Measurements from ENCODE around the gene LYZL1.
"Not testable (repeated sequence)": the region's sequence is repeated elsewhere in the genome, so short reads cannot be mapped to it uniquely, and the experiment has no call there.

LYZL1 gene

DNA sequence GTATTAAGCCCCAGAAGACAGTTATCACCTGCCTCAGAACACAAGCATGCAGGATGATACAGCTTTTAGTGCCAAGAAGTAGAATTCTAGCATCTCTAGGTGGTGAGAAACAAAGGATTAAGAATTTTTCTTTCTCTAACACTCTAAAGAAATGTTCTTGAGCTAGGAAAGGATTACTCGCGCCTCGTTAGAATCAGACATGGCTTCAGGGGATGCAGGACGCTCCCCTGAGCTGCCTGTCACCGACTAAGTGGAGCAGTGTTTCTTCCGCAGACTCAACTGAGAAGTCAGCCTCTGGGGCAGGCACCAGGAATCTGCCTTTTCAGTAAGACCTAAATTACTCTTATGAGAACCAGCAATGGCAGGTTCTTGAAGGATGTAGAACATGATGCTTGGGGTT, at the start of gene LYZL1:
Gene LYZL1 (plus strand): TSS at position 165 of the 400 bp plus-strand sequence. CDS start 2,798 bp downstream, outside the sequence.
- DNase-seq (ENCODE audit: low read depth, low spot score) = not testable (repeated sequence)

- no peak for DNase-seq (ENCODE audit: low read depth, low spot score)
Observed at GRCh38 chr10:29239569-29240472, 49.0 kb upstream of the LYZL1 start.

- DNase-seq (ENCODE audit: low read depth, low spot score) = no peak
Observed at GRCh38 chr10:29240986-29241660, 47.7 kb upstream of the LYZL1 start.

DNA sequence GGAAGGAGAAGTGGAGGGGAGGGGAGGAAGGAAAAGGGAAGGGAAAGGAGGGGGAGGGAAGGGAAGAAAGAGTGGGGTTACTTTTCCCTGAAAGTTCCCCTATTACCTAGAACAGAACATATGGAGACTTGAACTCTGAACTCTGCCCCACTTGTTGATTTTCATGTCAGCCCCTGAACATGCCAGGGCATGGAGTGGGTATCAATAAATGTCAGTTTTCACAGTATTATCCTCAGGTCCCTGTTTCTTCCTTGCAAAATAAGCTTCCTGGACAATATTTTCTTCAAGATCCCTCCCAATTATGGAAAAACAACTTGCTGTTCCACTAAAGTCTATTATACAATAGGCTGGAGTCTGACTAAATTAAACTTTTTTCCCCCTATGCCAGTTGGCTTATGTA, 46.9 kb upstream of the LYZL1 start:
- no peak for DNase-seq (ENCODE audit: low read depth, low spot score)

- DNase-seq (ENCODE audit: low read depth, low spot score) = no peak
Observed at GRCh38 chr10:29243066-29243465, 45.8 kb upstream of the LYZL1 start.

DNA sequence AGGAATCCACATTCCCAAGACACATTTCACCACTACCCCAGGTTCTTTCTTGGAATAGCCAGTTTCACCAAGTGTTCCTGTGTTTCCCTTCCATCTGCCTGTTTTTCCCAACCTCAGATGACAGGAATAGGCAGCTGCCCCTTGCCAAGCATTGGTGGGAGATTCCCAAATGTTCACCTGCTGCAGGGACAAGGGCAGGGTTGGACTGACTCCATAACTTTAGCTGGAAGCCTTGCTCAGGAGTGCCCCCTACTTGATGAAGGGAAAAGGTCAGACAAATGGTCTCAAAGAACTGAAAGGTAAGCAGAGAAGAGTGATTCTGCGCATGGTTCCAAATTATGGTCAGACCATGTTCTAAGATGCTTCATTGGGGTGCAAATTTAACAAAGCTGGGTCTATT, 45.1 kb upstream of the LYZL1 start:
- DNase-seq (ENCODE audit: low read depth, low spot score) = no peak

- no peak for DNase-seq (ENCODE audit: low read depth, low spot score)
Observed at GRCh38 chr10:29244978-29245377, 43.9 kb upstream of the LYZL1 start.

GRCh38 chr10:29245476-29245875, 43.4 kb upstream of the LYZL1 start:
- no peak for DNase-seq (ENCODE audit: low read depth, low spot score)

- no peak for DNase-seq (ENCODE audit: low read depth, low spot score)
Observed at GRCh38 chr10:29246449-29246848, 42.4 kb upstream of the LYZL1 start.

DNA sequence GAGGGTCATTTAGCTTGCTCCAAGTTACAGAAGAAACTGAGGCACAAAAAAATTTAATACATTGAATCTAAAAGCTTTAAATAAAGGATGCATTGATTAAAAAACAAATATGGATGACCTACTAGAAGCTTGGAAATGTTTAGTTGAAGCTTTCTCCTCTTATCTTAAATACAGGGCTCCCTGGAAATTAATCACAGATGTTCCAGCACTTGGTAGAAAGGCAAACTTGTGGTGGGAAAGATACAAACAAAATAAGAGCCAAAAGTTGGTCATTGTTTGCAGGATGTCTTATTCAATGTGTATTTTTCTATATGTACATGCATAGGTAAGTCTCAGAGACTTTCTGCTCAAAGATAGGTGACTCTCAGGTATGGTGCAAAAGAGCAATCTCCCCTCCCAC, 40.7 kb upstream of the LYZL1 start:
- DNase-seq (ENCODE audit: low read depth, low spot score) = no peak

GRCh38 chr10:29249018-29249417, 39.9 kb upstream of the LYZL1 start:
- DNase-seq (ENCODE audit: low read depth, low spot score) = no peak

GRCh38 chr10:29250066-29250465, 38.8 kb upstream of the LYZL1 start:
- DNase-seq (ENCODE audit: low read depth, low spot score) = no peak

GRCh38 chr10:29252811-29253689, 35.8 kb upstream of the LYZL1 start:
- no peak for DNase-seq (ENCODE audit: low read depth, low spot score)

- no peak for DNase-seq (ENCODE audit: low read depth, low spot score)
Observed at GRCh38 chr10:29253690-29254029, 35.2 kb upstream of the LYZL1 start.

GRCh38 chr10:29254123-29255046, 34.5 kb upstream of the LYZL1 start:
- DNase-seq (ENCODE audit: low read depth, low spot score) = no peak

DNA sequence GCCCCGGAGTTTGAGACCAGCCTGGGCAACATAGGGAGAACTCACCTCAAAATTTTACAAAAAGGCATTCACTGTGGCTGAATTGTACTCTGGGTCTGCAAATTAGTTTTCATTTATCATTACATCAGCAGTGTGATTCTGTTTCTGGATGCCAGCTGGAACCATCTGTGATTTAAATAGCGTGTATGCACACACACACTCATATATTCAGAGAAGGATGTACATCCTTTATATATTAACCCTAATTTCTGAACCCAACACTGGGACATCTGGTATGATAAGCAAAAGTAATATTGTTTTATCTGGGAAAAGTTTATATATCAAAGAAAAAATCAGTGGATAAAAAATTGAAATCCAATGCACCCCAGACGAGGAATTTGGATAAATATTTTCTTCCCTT, 33.8 kb upstream of the LYZL1 start:
- no peak for DNase-seq (ENCODE audit: low read depth, low spot score)

DNA sequence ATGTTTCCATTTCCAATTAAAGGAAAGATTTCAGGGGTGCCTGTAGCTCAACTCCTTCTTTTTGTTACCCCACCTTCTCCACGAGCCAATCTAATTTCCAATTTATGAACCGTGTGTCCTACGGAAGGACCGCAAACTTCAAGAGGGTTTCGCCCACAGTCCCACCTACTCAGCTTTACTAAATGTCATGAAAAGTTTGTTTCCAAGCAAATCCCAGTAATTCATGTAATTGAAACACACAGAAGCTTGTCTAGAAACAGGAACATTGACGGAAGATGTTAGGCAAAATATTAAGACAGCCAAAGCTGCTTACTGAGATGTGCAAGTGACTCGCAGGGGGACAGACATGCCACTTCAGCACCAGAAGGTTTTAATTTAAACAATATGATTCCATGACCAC, 32.9 kb upstream of the LYZL1 start:
- no peak for DNase-seq (ENCODE audit: low read depth, low spot score)

- no peak for DNase-seq (ENCODE audit: low read depth, low spot score)
Observed at GRCh38 chr10:29256586-29256985, 32.3 kb upstream of the LYZL1 start.

DNA sequence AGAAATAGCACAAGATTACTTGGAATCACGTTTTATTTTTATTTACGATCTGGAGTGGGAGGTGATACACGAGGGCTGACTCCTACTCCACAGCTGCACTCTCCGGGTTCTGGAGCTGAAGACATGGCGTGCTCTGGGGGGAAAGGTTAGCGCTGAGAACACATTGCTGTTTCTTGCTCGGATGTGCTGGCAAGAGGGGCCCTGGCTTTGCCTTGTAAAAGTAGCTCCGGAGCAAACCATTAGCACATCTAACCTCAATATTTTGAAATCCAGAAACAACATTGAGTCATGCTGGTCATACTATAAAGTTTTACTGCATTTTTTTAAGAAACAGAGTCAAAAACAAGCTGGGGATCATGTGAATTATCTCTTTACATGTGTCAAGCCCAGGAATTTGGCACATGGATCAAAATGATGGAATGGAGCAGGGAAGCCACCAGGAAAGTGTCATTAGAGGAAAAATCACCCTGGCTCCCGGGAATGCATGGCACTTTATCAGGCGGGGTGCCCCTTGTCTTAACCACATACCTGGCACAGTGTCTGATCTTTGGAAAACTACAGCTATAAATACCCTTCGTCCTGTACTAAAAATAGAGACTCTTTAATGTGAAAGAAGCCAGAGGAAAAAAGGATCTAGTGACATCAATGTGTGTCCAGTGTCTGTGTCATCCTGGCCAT, 31.6 kb upstream of the LYZL1 start:
- DNase-seq (ENCODE audit: low read depth, low spot score) = no peak

DNA sequence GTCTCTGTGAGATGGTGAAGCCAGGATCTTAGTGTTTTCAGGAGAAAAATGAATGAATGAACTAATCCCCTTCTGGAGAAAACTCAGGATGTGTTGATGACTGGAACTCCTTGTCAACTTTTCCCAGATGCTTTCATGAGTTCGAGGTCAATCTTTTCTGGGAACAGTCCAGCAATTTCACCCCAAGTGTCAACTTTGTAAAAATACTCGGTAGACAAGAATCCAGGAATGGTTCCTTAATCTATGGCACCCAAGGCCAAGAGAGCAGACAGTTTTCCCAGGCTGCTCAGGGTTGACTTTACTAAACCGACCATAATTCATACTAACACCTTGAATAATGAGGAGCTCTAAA, 31.1 kb upstream of the LYZL1 start:
- DNase-seq (ENCODE audit: low read depth, low spot score) = no peak

DNA sequence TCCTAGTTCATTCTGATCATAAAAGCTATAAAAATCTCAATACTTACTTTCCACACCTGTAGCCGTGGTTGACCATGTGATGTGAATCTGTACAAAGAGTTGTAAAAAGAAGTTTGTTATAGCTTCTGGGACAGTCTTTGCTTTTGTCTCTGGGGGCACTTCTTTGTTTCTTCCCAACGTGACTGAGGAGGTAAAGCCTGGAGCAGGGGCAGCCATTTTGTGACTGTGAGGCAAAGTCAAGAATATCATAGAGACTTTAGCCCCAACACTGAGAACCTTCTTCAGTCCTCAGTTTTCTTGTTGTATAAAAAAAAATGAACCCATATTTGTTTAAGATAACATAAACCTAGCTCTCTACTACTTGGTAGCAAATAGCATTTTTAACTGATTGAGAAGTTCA, 29.4 kb upstream of the LYZL1 start:
- DNase-seq (ENCODE audit: low read depth, low spot score) = no peak
